Measurements from ENCODE around the gene MYH11.

The MYH11 gene

GRCh38 chr16:15757630-15758251 is 99.1 kb downstream of the MYH11 start:
- TF ChIP-seq CTCF (IDR thresholded peaks at IDR 0.05) = no peak
- Mint-ChIP-seq H3K27me3 (ENCODE audit: low read depth, poor library complexity) (peaks cover 19% of the 10 kb centered on the region), H3K4me3 (no peak overlapping the region), H3K27ac (no peak overlapping the region), H3K4me1 (peaks cover 5% of the 10 kb centered on the region), H3K36me3 (ENCODE audit: low read depth) (no peaks in the 10 kb centered on the region), H3K9me3 (no peaks in the 10 kb centered on the region)
- DNase-seq = no peak

GRCh38 chr16:15757077-15757386 is 99.8 kb downstream of the MYH11 start:
- peaks cover 15% of the 10 kb centered on the region for H3K27me3 Mint-ChIP-seq (ENCODE audit: low read depth, poor library complexity)
- H3K4me1 Mint-ChIP-seq = no peaks in the 10 kb centered on the region
- no peak for TF ChIP-seq CTCF (IDR thresholded peaks at IDR 0.05)
- DNase-seq = no peak
- H3K36me3 Mint-ChIP-seq (ENCODE audit: low read depth) = no peaks in the 10 kb centered on the region
- no peaks in the 10 kb centered on the region for H3K9me3 Mint-ChIP-seq
- peak overlapping the region; percentile 15 for H3K4me3 Mint-ChIP-seq
- H3K27ac Mint-ChIP-seq = no peak overlapping the region

- Mint-ChIP-seq H3K4me1 (no peaks in the 10 kb centered on the region), H3K4me3 (no peak overlapping the region), H3K36me3 (ENCODE audit: low read depth) (no peaks in the 10 kb centered on the region), H3K27me3 (ENCODE audit: low read depth, poor library complexity) (peaks cover 11% of the 10 kb centered on the region), H3K9me3 (no peaks in the 10 kb centered on the region), H3K27ac (no peak overlapping the region)
- TF ChIP-seq CTCF (IDR thresholded peaks at IDR 0.05) = no peak
- DNase-seq = no peak
Observed at GRCh38 chr16:15754821-15755534, 101.8 kb downstream of the MYH11 start.

- no peak overlapping the region for H3K27ac Mint-ChIP-seq
- peaks cover 7% of the 10 kb centered on the region for H3K27me3 Mint-ChIP-seq (ENCODE audit: low read depth, poor library complexity)
- no peaks in the 10 kb centered on the region for H3K9me3 Mint-ChIP-seq
- no peaks in the 10 kb centered on the region for H3K4me1 Mint-ChIP-seq
- DNase-seq = no peak
- no peaks in the 10 kb centered on the region for H3K36me3 Mint-ChIP-seq (ENCODE audit: low read depth)
- no peak for TF ChIP-seq CTCF (IDR thresholded peaks at IDR 0.05)
- no peak overlapping the region for H3K4me3 Mint-ChIP-seq
Observed at GRCh38 chr16:15752717-15753488, 103.9 kb downstream of the MYH11 start.

GRCh38 chr16:15751940-15752339 is 104.9 kb downstream of the MYH11 start:
- Mint-ChIP-seq H3K9me3 (no peaks in the 10 kb centered on the region), H3K4me3 (no peak overlapping the region), H3K4me1 (no peaks in the 10 kb centered on the region), H3K36me3 (ENCODE audit: low read depth) (no peaks in the 10 kb centered on the region), H3K27ac (no peak overlapping the region), H3K27me3 (ENCODE audit: low read depth, poor library complexity) (peaks cover 5% of the 10 kb centered on the region)
- TF ChIP-seq CTCF (IDR thresholded peaks at IDR 0.05) = no peak
- no peak for DNase-seq

All from nephron progenitor cell (in vitro differentiated cells).